HT-29 (cell line): ENCODE results near the gene UBAP1L. TPM values are rescaled to one million over a fixed set of nuclear protein-coding genes. Genes with fewer than 3 reads are reported as not detected.
"Not testable (repeated sequence)": the region's sequence is repeated elsewhere in the genome, so short reads cannot be mapped to it uniquely, and the experiment has no call there.

Experiments used
- DNase-seq: peaks from one replicate; pipeline ENCODE4 v3.0.0-alpha.2; 2015; ENCODE audit warnings: low spot score
- total RNA-seq: library from RNA; depleted of rRNA; stranded (reverse); fragments of >200 nt; shearing (Covaris generic); gene quantifications from 2 replicates; pipeline ENCODE4 v1.2.3, GENCODE V29; 2014

The UBAP1L gene
- total RNA-seq, 1 experiment from 2014 or later = 0.74 TPM

- no peak for DNase-seq
These were observed 30.3 kb downstream of the UBAP1L start for GRCh38 chr15:65084500-65085206.

- no peak for DNase-seq
These were observed 31.7 kb downstream of the UBAP1L start for GRCh38 chr15:65083262-65083701.

- peak; percentile 56 for DNase-seq
These were observed 32.6 kb downstream of the UBAP1L start for GRCh38 chr15:65082303-65082953.

- no peak for DNase-seq
These were observed 33.2 kb downstream of the UBAP1L start for GRCh38 chr15:65081758-65082157.

- DNase-seq = no peak
These were observed 33.7 kb downstream of the UBAP1L start for GRCh38 chr15:65081270-65081669.

GRCh38 chr15:65079580-65079979, 35.4 kb downstream of the UBAP1L start:
- DNase-seq = no peak

GRCh38 chr15:65077981-65078352, 37.0 kb downstream of the UBAP1L start:
- peak; percentile 97 for DNase-seq

GRCh38 chr15:65077291-65077980, 37.6 kb downstream of the UBAP1L start:
- DNase-seq = no peak

- no peak for DNase-seq
These were observed 38.3 kb downstream of the UBAP1L start, which contains the start of gene KBTBD13 for GRCh38 chr15:65076486-65077290. KBTBD13 (plus strand) TSS chr15:65076746; CDS start chr15:65076816, 70 bp downstream.

- not testable (repeated sequence) for DNase-seq
These were observed 39.2 kb downstream of the UBAP1L start for GRCh38 chr15:65075607-65076395.

- DNase-seq = not testable (repeated sequence)
These were observed 40.1 kb downstream of the UBAP1L start for GRCh38 chr15:65074946-65075345.

GRCh38 chr15:65072617-65073016, 42.4 kb downstream of the UBAP1L start:
- DNase-seq = no peak

- no peak for DNase-seq
These were observed 43.0 kb downstream of the UBAP1L start for GRCh38 chr15:65072027-65072426.

GRCh38 chr15:65071381-65071811, 43.6 kb downstream of the UBAP1L start:
- DNase-seq = no peak

GRCh38 chr15:65069779-65070546, 45.0 kb downstream of the UBAP1L start:
- DNase-seq = no peak

GRCh38 chr15:65069179-65069578, 45.8 kb downstream of the UBAP1L start:
- DNase-seq = no peak

GRCh38 chr15:65068403-65068788, 46.6 kb downstream of the UBAP1L start:
- DNase-seq = no peak

GRCh38 chr15:65067645-65068402, 47.2 kb downstream of the UBAP1L start, which contains the start of gene RASL12:
RASL12 (minus strand) TSS chr15:65067991; CDS start chr15:65067835, 156 bp downstream.
- no peak for DNase-seq

- no peak for DNase-seq
These were observed 47.7 kb downstream of the UBAP1L start for GRCh38 chr15:65067317-65067644.
